ENCODE measurements around the gene INPP5J. TPM values are rescaled to one million over a fixed set of nuclear protein-coding genes. Genes with fewer than 3 reads are reported as not detected.

The INPP5J gene
- total RNA-seq, 3 donors from 2014 or later (not counting 1 experiment from before 2014, with no cell fraction given) = not detected

GRCh38 chr22:31103899-31104694 is 18.7 kb upstream of the INPP5J start:
- intact Hi-C loops (cut with micrococcal nuclease) = no loop called here
- Histone ChIP-seq H3K9me3 (ENCODE audit: control insufficient read depth, insufficient read depth, low read length) (no peaks in the 10 kb centered on the region), H3K27ac (ENCODE audit: low read length) (no peak overlapping the region), H3K36me3 (ENCODE audit: control insufficient read depth, insufficient read depth, low read length) (no peaks in the 10 kb centered on the region), H3K4me1 (ENCODE audit: control insufficient read depth, insufficient read depth, low read length) (peaks cover 17% of the 10 kb centered on the region), H3K4me3 (ENCODE audit: low read length) (no peak overlapping the region), H3K27me3 (ENCODE audit: control insufficient read depth, insufficient read depth, low read length) (no peaks in the 10 kb centered on the region)
- no peaks in the 10 kb centered on the region for H3K36me3 Mint-ChIP-seq
- peaks cover 7 to 18% of the 10 kb centered on the region in 2 donors for H3K4me1 Mint-ChIP-seq
- H3K27me3 Mint-ChIP-seq (ENCODE audit: low read depth in 2 of 2) = no peaks in the 10 kb centered on the region
- 95% methylated on average over 26 of the region's 33 CpGs for WGBS (ENCODE audit: insufficient coverage)
- TF ChIP-seq, protein P1, sequence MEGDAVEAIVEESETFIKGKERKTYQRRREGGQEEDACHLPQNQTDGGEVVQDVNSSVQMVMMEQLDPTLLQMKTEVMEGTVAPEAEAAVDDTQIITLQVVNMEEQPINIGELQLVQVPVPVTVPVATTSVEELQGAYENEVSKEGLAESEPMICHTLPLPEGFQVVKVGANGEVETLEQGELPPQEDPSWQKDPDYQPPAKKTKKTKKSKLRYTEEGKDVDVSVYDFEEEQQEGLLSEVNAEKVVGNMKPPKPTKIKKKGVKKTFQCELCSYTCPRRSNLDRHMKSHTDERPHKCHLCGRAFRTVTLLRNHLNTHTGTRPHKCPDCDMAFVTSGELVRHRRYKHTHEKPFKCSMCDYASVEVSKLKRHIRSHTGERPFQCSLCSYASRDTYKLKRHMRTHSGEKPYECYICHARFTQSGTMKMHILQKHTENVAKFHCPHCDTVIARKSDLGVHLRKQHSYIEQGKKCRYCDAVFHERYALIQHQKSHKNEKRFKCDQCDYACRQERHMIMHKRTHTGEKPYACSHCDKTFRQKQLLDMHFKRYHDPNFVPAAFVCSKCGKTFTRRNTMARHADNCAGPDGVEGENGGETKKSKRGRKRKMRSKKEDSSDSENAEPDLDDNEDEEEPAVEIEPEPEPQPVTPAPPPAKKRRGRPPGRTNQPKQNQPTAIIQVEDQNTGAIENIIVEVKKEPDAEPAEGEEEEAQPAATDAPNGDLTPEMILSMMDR (IDR thresholded peaks at IDR 0.05) = no peak
- H3K4me3 Mint-ChIP-seq = no peak overlapping the region
- no peak for DNase-seq
- no peak for ATAC-seq
- no peak overlapping the region for H3K27ac Mint-ChIP-seq
- H3K9me3 Mint-ChIP-seq = no peaks in the 10 kb centered on the region

DNA sequence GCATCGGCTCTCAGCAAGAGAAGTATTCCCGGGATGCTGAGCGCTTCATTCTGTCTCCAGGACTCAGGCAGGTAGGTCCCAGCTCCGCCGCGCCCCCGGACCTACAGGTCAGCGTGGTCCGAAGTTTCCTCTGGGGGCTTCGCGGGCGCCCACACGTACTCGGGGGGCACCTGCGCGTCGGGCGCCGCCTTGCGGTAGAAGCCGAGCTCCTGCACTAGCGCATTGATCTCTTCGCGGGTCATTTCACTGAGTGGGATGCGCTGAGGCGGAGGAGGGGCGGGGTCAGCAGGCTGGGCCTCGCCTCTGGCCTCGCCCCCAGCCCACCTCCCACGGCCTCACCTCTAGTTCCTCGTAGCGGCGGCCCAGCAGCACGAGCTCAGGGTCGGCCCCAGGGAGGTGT is 17.9 kb upstream of the INPP5J start:
- Histone ChIP-seq H3K27me3 (ENCODE audit: control insufficient read depth, insufficient read depth, low read length) (no peaks in the 10 kb centered on the region), H3K27ac (ENCODE audit: low read length) (no peak overlapping the region), H3K4me1 (ENCODE audit: control insufficient read depth, insufficient read depth, low read length) (peaks cover 17% of the 10 kb centered on the region), H3K36me3 (ENCODE audit: control insufficient read depth, insufficient read depth, low read length) (no peaks in the 10 kb centered on the region), H3K4me3 (ENCODE audit: low read length) (no peak overlapping the region), H3K9me3 (ENCODE audit: control insufficient read depth, insufficient read depth, low read length) (no peaks in the 10 kb centered on the region)
- Mint-ChIP-seq H3K27me3 (ENCODE audit: low read depth in 2 of 2) (no peaks in the 10 kb centered on the region), H3K36me3 (no peaks in the 10 kb centered on the region), H3K27ac (no peak overlapping the region), H3K4me1 (peaks cover 7 to 18% of the 10 kb centered on the region in 2 donors), H3K4me3 (no peak overlapping the region), H3K9me3 (no peaks in the 10 kb centered on the region)
- TF ChIP-seq, protein P1 (IDR thresholded peaks at IDR 0.05) = no peak
- DNase-seq (peak in 1 of 2 donors; percentile 53), ATAC-seq (no peak)
- intact Hi-C loops (cut with micrococcal nuclease) = loop anchor here (5.0 kb wide), 1 partner anchor 167 kb away; no protein-coding TSS in a partner anchor
- WGBS (ENCODE audit: insufficient coverage) = 87% methylated on average over 35 of the region's 35 CpGs

DNA sequence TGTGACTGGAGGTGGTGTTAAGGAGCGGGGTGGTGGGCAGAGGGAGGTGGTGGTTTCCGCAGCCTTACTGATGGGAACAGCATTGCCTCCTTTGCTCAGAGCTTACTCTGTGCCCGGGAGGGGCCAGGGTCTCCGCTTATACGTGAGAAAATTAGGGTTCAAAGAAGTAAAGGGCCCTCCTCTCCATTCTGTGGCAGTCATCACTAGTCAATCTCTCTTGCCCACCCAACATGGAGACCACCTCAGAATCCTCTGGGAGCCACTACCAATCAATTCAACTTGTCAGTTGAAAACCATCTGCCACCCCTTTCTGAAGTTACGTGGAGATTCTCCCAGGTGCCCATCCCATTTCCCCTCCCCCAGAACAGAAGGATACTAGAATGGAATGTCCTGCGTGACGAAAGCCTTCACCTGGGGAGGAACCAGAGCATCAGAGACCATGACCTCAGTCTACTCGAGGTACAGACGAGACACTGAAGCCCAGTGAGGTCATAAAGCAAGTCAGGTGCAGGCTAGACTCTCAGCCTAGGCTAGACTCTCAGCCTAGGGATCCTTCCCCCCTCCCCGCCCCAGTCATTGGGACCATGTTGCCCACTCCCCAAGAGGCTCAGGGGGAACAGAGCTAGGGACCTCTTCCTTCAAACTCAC is 17.4 kb upstream of the INPP5J start:
- Mint-ChIP-seq H3K4me3 (no peak overlapping the region), H3K27ac (peak overlapping the region in 1 of 2 donors; percentile 44)

More for the DNA sequence above, 17.4 kb upstream of the INPP5J start:
- peaks cover 7 to 18% of the 10 kb centered on the region in 2 donors for H3K4me1 Mint-ChIP-seq
- H3K9me3 Mint-ChIP-seq = no peaks in the 10 kb centered on the region
- 93% methylated on average over 11 of the region's 11 CpGs for WGBS (ENCODE audit: insufficient coverage)
- intact Hi-C loops (cut with micrococcal nuclease) = loop anchor here (5.0 kb wide), 1 partner anchor 167 kb away; no protein-coding TSS in a partner anchor
- Histone ChIP-seq H3K36me3 (ENCODE audit: control insufficient read depth, insufficient read depth, low read length) (no peaks in the 10 kb centered on the region), H3K27ac (ENCODE audit: low read length) (no peak overlapping the region), H3K4me1 (ENCODE audit: control insufficient read depth, insufficient read depth, low read length) (peaks cover 17% of the 10 kb centered on the region), H3K27me3 (ENCODE audit: control insufficient read depth, insufficient read depth, low read length) (no peaks in the 10 kb centered on the region), H3K9me3 (ENCODE audit: control insufficient read depth, insufficient read depth, low read length) (no peaks in the 10 kb centered on the region), H3K4me3 (ENCODE audit: low read length) (no peak overlapping the region)
- TF ChIP-seq, protein P1 (IDR thresholded peaks at IDR 0.05) = no peak
- H3K27me3 Mint-ChIP-seq (ENCODE audit: low read depth in 2 of 2) = no peaks in the 10 kb centered on the region
- H3K36me3 Mint-ChIP-seq = no peaks in the 10 kb centered on the region
- ATAC-seq = no peak
- no peak for DNase-seq
